NB4 (cell line): Measurements from ENCODE around the gene LGALS8.
A peak's percentile ranks its signal among the peaks of the same experiment; 100 is the strongest.
"Not testable (repeated sequence)": the region's sequence is repeated elsewhere in the genome, so short reads cannot be mapped to it uniquely, and the experiment has no call there.

Experiments
- DNase-seq: peaks from one replicate; pipeline ENCODE4 v3.0.0; 2010; ENCODE audit warnings: low read depth
- H3K4me3 ChIP-seq: one replicate; pipeline ENCODE4 v1.5.1; 2011; ENCODE audit warnings: mild to moderate bottlenecking, low read depth, low read length, moderate library complexity
- MAX ChIP-seq: IDR thresholded peaks from 2 replicates; pipeline ENCODE4 v1.6.1; 2011; ENCODE audit warnings: low read depth, low read length
- MYC ChIP-seq: IDR thresholded peaks from 2 replicates; pipeline ENCODE4 v1.6.1; 2011; ENCODE audit warnings: low read depth, low read length
- POLR2A ChIP-seq: IDR thresholded peaks from 2 replicates; pipeline ENCODE4 v1.6.1; 2011; ENCODE audit warnings: mild to moderate bottlenecking; ENCODE audit not compliant: insufficient read length; ENCODE audit errors: extremely low read depth
- TF ChIP-seq, protein P1 (sequence below): IDR thresholded peaks from one replicate; pipeline ENCODE4 v1.5.1; 2012; ENCODE audit warnings: low read depth, low read length

Gene LGALS8

DNA sequence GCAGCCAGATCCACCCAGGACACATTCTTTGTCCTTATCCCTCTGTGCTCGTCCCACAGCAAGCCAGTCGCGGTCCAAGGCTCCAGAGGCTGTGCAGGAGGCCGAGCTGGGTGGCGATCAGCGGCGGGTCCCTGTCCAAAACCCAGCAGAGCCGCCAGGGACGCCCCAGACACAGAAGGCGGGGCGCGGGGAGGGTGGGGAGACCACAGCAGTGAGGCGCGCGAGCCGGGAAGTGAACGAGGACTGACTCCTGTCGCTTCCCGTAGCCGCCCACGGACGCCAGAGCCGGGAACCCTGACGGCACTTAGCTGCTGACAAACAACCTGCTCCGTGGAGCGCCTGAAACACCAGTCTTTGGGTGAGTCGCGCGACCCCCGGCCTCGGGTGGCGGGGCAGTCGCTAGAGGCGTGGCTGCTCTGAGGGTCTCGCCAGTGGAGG lies at the start of gene LGALS8:
Gene LGALS8 (plus strand): TSS at position 279 of the 438 bp plus-strand sequence. CDS start 2,089 bp downstream, outside the sequence.
- no peak for TF ChIP-seq MYC
- TF ChIP-seq POLR2A = no peak
- no peak for TF ChIP-seq MAX
- TF ChIP-seq, protein P1, sequence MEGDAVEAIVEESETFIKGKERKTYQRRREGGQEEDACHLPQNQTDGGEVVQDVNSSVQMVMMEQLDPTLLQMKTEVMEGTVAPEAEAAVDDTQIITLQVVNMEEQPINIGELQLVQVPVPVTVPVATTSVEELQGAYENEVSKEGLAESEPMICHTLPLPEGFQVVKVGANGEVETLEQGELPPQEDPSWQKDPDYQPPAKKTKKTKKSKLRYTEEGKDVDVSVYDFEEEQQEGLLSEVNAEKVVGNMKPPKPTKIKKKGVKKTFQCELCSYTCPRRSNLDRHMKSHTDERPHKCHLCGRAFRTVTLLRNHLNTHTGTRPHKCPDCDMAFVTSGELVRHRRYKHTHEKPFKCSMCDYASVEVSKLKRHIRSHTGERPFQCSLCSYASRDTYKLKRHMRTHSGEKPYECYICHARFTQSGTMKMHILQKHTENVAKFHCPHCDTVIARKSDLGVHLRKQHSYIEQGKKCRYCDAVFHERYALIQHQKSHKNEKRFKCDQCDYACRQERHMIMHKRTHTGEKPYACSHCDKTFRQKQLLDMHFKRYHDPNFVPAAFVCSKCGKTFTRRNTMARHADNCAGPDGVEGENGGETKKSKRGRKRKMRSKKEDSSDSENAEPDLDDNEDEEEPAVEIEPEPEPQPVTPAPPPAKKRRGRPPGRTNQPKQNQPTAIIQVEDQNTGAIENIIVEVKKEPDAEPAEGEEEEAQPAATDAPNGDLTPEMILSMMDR = no peak
- peak within 1 kb of the TSS; percentile 85 for H3K4me3 ChIP-seq
- DNase-seq = peak; percentile 67

DNA sequence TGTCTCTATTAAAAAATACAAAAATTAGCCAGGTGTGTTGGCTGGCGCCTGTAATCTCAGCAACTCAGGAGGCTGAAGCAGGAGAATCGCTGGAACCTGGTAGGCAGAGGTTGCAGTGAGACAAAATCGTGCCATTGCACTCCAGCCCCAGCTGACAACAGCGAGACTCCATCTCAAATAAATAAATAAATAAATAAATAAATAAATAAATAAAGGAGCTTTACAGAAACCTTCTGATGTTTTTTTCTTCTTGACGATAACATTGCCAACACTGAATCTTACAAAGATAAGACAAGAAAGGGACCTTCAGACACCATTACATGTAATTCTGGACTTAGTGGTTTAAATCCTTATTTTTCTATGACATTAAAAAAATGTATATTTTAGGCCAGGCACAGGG lies 47.8 kb upstream of the LGALS8 start:
- TF ChIP-seq MYC = no peak
- no peak for TF ChIP-seq POLR2A
- TF ChIP-seq MAX = no peak
- TF ChIP-seq, protein P1 = no peak
- no peak overlapping the region for H3K4me3 ChIP-seq
- DNase-seq = no peak

GRCh38 chr1:236480758-236481436 lies 42.9 kb upstream of the LGALS8 start:
- DNase-seq = no peak
- no peak overlapping the region for H3K4me3 ChIP-seq
- TF ChIP-seq, protein P1 = no peak
- no peak for TF ChIP-seq POLR2A
- TF ChIP-seq MAX = no peak

DNA sequence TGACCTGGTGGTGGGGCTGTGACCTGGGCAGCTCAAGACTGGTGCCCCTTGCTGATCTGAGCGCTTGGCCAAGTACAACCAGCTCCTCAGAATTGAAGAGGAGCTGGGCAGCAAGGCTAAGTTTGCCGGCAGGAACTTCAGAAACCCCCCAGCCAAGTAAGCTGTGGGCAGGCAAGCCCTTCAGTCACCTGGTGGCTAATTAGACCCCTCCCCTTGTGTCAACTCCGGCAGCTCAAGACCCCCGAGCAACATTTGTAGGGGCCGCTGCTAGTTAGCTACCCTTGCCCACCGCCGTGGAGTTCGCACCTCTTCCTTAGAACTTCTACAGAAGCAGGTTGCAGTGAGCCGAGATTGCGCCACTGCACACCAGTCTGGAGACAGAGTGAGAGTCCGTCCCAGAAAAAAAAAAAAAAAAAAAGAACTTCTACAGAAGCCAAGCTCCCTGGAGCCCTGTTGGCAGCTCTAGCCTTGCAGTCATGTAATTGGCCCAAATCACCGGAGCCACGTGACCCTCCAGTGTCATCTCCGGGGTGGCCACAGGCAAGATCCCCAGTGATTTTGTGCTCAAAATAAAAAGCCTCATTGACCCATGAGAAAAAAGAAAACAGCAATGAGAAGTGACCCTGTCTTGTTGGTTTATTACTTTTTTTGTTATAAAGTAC lies 39.3 kb upstream of the LGALS8 start:
- DNase-seq = no peak
- H3K4me3 ChIP-seq = no peak overlapping the region
- TF ChIP-seq, protein P1 = no peak
- TF ChIP-seq POLR2A (no peak), MYC (no peak), MAX (no peak)

- TF ChIP-seq MAX = no peak
- no peak for TF ChIP-seq POLR2A
- no peak for TF ChIP-seq MYC
- TF ChIP-seq, protein P1 = no peak
- DNase-seq = no peak
- H3K4me3 ChIP-seq = no peak overlapping the region
Observed at GRCh38 chr1:236486356-236487002, 37.3 kb upstream of the LGALS8 start.

DNA sequence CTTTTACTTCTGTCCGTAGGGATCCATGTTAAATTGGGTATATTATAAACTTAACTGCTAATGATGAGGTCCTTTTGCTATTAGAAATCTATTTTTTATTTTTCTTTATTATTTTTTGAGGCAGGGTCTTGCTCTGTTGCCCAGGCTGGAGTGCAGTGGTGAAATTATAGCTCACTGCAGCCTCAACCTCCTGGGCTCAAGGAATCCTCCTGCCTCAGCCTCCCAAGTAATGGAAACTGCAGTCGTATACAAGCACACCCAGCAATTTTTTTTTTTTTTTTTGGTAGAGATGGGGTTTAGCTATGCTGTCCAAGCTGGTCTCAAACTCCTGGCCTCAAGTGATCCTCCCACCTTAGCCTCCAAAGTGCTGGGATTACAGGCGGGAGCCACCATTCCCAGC lies 34.6 kb upstream of the LGALS8 start:
- not testable (repeated sequence) for H3K4me3 ChIP-seq, DNase-seq
